Measurements from ENCODE around the gene ARMC12.

DNA sequence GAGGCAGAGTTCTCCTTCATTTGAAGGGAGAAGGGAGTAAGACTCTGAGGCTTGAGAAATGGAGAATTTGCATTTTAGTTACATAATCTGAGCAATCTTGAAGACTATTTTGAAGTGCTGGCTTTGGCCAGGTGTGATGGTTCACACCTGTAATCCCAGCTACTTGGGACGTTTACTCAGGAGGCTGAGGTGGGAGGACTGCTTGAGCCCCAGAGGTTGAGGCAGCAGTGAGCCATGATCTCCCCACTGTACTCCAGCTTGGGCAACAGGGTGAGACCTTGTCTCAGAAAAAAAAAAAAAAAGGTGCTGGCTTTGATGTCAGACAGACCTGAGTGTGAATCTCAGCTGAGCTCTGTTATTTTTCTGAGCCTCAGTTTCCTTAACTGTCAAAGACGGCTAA, 12.4 kb upstream of the ARMC12 start:
- TF ChIP-seq EZH2 (IDR thresholded peaks at IDR 0.05; ENCODE audit: borderline replicate concordance, low read length): no peak
- TF ChIP-seq CTCF (conservative IDR thresholded peaks at IDR 0.05 in 1 of 2, IDR thresholded peaks at IDR 0.05 in 1 of 2; ENCODE audit: extremely low read depth in 1 of 2, insufficient read depth in 1 of 2, low read depth in 1 of 2, low read length in 2 of 2): no peak
